NK-92 treated with Interleukin-12 subunit alpha and Interleukin-12 subunit beta, amount 100 ng/mL, for 24 hours (cell line): ENCODE results near the gene MTCL1.
A peak's percentile ranks its signal among the peaks of the same experiment; 100 is the strongest.
"Not testable (repeated sequence)": the region's sequence is repeated elsewhere in the genome, so short reads cannot be mapped to it uniquely, and the experiment has no call there.

Source experiments
- DNase-seq: peaks from one replicate; lab custom pipeline; 2025; lab: John Stamatoyannopoulos, UW

The MTCL1 gene

GRCh38 chr18:8744038-8744437, 38.7 kb downstream of the MTCL1 start:
- DNase-seq, result no peak

GRCh38 chr18:8744656-8745055, 39.3 kb downstream of the MTCL1 start:
- DNase-seq, result peak; percentile 3

- no peak for DNase-seq
Observed at GRCh38 chr18:8745355-8746014, 40.1 kb downstream of the MTCL1 start.

- no peak for DNase-seq
Observed at GRCh38 chr18:8747440-8747937, 42.1 kb downstream of the MTCL1 start.

GRCh38 chr18:8749492-8749891, 44.1 kb downstream of the MTCL1 start:
- DNase-seq, result no peak

GRCh38 chr18:8750954-8751415, 45.6 kb downstream of the MTCL1 start:
- no peak for DNase-seq

GRCh38 chr18:8751692-8752091, 46.3 kb downstream of the MTCL1 start:
- DNase-seq, result no peak

- DNase-seq, result no peak
Observed at GRCh38 chr18:8752329-8752728, 47.0 kb downstream of the MTCL1 start.

GRCh38 chr18:8754995-8755960, 49.9 kb downstream of the MTCL1 start:
- DNase-seq, result peak; percentile 0

GRCh38 chr18:8756571-8756970, 51.2 kb downstream of the MTCL1 start:
- no peak for DNase-seq

- no peak for DNase-seq
Observed at GRCh38 chr18:8757396-8757997, 52.1 kb downstream of the MTCL1 start.

GRCh38 chr18:8758466-8758865, 53.1 kb downstream of the MTCL1 start:
- no peak for DNase-seq

- no peak for DNase-seq
Observed at GRCh38 chr18:8760984-8761383, 55.6 kb downstream of the MTCL1 start.

GRCh38 chr18:8761535-8761934, 56.2 kb downstream of the MTCL1 start:
- not testable (repeated sequence) for DNase-seq

- no peak for DNase-seq
Observed at GRCh38 chr18:8762968-8763367, 57.6 kb downstream of the MTCL1 start.

- DNase-seq, result no peak
Observed at GRCh38 chr18:8763611-8764010, 58.3 kb downstream of the MTCL1 start.

GRCh38 chr18:8765783-8766463, 60.6 kb downstream of the MTCL1 start:
- DNase-seq, result no peak

- DNase-seq, result no peak
Observed at GRCh38 chr18:8766559-8767293, 61.4 kb downstream of the MTCL1 start.

GRCh38 chr18:8767340-8767739, 62.0 kb downstream of the MTCL1 start:
- DNase-seq, result no peak

GRCh38 chr18:8769509-8770095, 64.2 kb downstream of the MTCL1 start:
- no peak for DNase-seq

- no peak for DNase-seq
Observed at GRCh38 chr18:8770657-8771056, 65.3 kb downstream of the MTCL1 start.
